HG02938 (cell line): ENCODE data around the gene TMEM8B.

Source experiments
- ATAC-seq: cut with Tn5 transposase; IDR thresholded peaks from one replicate; pipeline ENCODE4 v1.9.1; 2021; ENCODE audit warnings: mild to moderate bottlenecking, moderate library complexity; ENCODE audit not compliant: unreplicated experiment

TMEM8B gene

DNA sequence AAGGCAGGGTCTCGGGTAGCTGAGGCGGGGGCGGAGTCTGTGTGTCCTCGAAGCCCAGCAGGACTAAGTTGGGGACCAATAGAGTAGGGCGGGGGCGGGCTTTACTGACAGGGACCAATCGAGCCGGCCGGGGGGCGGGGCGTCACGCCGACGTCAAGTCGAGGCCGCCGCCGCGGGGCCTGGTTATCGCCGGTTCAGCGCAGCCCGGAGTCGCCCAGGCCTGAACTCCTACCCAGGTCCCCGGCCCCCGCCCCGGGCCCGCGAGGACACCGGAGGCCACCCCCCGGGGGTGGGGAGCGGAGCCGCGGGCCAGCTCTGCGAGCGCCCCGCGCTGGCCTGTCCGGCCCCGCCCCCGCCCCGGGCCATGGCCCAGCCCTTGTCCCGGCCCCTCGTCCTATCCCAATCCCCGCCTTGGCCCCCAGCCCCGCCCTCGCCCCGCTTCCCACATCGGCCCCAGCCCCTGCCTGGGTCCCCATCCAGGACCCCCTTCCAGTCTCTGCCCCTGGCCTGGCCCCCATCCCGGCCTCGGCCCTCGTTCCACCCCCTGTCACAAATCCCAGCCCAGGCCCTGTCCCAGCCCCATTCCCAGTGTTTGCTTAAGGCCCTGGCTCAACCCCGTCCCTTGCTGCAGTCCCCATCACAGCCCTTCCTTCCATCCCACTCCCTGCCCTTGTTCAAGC is at the start of gene TMEM8B:
Gene TMEM8B, plus strand, starts transcription at position 145 of the 680 bp plus-strand sequence. Its CDS starts 220 bp downstream, at position 365.
- ATAC-seq = peak; percentile 62

DNA sequence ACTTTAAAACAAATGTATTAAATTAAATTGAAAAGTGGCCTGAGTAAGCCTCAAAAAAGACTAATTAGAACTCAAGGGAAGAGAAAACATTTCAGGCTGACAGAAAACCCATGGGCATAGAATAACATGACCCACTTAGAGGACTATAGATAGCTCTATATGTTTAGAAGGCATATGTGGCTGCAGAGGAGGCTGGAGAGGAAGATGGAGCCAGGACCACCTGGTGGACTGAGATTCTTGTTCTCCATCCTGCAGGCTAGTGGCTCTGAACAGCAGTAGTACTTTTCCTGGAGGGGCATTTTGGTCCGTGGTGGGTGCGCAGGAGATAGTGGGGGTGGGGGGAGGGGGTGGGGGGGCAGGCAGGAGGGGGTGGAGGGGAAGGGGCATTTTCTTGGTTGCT is 48.0 kb upstream of the TMEM8B start:
- ATAC-seq = no peak

DNA sequence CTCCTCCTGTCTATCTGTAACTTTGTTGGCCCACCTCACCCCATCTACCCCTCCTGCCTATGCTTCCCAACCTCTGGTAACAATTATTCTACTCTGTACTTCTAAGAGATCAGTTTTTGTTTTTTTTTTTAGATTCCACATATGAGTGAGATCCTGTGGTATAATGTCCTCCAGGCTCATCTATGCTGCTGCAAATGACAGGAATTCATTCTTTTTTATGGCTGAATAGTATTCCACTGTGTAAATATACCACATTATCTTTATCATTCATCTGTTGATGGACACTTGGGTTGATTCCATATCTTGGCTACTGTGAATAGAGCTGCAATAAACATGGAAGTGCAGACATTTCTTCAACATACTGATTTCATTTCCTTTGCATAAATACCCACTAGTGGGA is 45.6 kb upstream of the TMEM8B start:
- no peak for ATAC-seq

- no peak for ATAC-seq
These were observed 39.5 kb upstream of the TMEM8B start for GRCh38 chr9:35789541-35789940.

DNA sequence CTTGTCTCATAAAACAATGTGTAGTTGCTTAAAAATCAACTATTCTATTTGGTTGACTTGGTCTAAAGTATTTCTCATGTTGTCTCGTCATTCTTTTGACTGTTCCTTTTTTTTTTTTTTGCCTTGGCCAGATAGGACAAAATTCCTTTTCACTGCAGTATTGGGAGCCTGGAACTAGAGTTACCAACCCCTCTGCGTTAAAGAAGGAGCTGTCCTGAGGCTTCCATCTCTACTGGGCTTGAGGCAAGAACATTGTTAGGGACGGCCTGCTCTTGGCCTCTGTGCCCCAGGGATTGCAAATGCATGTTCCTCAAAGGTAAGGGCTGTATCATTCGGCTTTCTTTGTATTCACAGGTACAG is 39.0 kb upstream of the TMEM8B start:
- no peak for ATAC-seq

GRCh38 chr9:35790385-35791296 is 38.4 kb upstream of the TMEM8B start:
- no peak for ATAC-seq

DNA sequence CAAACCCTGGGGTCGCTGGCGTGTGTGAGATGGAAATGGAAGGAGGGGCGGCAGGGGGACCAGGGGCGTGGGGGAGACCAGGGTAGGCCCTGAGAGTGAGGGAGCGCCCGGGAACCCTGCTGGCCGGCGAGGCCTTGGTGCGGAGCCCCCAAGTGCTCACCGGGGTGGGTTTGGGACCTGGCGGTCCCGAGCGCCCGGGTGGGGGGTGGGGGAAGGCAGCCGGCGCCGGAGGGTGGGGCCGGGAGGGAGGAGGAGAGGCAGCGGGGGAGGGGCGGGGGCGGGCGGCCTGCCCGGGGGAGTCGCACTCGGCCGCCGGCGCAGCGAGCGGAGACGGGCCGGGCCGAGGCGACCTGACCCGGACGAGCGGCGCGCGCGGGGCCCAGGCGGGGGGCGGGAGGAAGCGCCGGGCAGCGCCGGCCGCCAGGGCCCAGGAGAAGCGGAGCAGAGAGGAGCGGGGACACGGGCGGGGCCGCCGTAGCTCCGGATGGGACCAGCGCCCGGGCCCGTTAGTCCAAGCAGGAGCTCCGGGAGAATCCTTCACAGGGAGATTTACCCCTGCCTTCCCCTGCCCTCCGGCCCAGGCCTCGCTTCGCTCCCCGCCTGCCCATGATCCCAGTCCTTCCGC is 37.6 kb upstream of the TMEM8B start, which contains the start of gene NPR2:
Gene NPR2, plus strand, starts transcription at position 295 of the 625 bp plus-strand sequence. CDS start 818 bp downstream, outside the sequence.
- no peak for ATAC-seq

DNA sequence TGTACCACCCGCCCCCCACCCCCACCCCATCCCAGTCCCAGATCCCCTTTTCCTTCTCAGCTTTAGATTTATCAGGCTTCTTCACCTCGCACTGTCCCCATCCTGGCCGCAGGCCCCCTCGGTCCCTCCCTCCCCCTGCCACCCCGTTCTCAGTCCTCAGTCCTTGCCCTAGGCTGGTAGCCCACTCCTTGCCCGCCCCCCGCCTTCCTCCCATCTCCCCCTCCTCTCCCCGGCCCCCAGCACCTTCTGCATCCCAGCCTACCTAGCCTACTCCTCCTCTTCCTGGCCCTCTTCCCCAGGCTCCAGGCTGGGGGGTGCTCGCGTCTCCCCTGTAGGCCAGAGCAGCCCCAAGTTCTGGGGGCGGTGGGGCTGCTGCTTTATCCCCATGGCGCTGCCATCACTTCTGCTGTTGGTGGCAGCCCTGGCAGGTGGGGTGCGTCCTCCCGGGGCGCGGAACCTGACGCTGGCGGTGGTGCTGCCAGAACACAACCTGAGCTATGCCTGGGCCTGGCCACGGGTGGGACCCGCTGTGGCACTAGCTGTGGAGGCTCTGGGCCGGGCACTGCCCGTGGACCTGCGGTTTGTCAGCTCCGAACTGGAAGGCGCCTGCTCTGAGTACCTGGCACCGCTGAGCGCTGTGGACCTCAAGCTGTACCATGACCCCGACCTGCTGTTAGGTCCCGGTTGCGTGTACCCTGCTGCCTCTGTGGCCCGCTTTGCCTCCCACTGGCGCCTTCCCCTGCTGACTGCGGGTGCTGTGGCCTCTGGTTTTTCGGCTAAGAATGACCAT is 36.8 kb upstream of the TMEM8B start:
- ATAC-seq = no peak

DNA sequence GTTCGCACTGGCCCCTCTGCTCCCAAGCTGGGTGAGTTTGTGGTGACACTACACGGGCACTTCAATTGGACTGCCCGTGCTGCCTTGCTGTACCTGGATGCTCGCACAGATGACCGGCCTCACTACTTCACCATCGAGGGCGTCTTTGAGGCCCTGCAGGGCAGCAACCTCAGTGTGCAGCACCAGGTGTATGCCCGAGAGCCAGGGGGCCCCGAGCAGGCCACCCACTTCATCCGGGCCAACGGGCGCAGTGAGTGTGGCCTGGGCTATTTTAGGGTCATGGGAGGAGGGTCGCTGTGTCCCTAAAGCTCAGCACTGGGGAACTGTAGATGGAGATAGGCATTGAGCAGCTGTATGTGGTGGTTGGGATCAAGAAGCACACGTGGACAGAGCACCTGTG is 36.2 kb upstream of the TMEM8B start:
- no peak for ATAC-seq

GRCh38 chr9:35793461-35793860 is 35.6 kb upstream of the TMEM8B start:
- ATAC-seq = no peak

DNA sequence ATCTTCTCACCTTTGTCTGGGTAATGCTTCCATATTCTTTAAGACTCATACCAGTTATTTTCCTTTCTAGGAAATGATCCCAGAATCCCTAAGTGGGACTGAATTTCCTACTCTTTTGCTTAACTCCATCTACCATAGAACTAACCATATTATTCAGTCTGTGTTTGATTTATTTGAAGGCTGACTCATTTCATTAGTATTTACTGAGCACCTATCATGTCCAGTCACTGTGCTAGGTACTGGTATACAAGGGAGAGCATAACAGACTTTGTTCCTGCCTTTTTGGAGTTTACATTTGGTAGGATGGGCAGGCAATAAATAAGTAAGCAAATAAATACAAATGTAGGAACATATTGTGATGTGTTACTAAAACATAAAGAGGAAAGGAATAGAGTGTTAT is 33.3 kb upstream of the TMEM8B start:
- no peak for ATAC-seq

GRCh38 chr9:35797311-35798109 is 31.5 kb upstream of the TMEM8B start:
- ATAC-seq = no peak

DNA sequence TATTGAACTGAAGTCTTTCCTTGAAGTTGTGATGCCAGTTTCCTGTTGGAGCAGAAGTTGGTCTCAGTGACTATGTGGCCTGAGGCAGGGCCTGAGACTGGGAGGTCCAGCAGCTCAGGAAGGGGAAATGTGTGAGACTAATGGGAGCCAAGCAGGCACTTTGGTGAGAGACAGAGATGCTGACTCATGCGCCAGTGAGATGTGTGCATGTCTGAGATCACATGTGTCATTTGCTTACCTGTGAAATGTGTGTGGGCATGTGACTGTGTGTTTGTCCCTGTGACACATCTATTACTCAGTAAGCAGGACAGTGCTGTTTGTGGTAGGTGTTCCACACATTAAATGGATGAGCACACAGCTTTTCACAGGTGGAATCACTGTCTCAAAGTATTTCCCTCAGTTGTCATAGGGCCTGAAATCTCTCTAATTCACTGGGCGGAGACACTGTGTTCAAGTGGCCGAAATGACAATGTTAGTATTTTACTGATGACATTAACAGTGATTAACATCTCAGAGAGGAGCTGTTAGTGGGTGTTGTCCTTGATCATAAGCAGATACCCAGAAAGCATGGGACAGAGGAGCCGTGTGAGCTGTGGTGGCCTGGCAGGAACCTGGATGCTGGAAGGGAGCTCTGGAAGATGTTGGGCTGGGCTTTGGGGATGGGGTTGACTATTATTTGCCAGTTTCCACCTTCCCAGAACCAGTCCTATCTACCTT is 30.2 kb upstream of the TMEM8B start:
- no peak for ATAC-seq

DNA sequence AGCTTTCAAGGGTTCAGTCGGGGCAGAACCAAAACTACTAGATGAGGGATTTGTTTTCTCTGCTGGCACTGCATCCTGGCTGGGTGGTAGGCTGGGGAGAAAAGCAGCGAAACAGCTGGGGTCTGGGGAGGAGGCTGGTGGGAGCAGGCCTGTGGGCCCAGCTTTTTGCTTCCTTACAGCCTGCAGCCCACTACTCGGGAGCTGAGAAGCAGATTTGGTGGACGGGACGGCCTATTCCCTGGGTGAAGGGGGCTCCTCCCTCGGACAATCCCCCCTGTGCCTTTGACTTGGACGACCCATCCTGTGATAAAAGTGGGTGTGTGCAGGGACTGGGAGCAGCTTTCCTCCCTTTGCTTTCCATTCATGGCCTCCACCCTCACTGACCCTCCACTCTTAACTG is 28.5 kb upstream of the TMEM8B start:
- ATAC-seq = no peak

DNA sequence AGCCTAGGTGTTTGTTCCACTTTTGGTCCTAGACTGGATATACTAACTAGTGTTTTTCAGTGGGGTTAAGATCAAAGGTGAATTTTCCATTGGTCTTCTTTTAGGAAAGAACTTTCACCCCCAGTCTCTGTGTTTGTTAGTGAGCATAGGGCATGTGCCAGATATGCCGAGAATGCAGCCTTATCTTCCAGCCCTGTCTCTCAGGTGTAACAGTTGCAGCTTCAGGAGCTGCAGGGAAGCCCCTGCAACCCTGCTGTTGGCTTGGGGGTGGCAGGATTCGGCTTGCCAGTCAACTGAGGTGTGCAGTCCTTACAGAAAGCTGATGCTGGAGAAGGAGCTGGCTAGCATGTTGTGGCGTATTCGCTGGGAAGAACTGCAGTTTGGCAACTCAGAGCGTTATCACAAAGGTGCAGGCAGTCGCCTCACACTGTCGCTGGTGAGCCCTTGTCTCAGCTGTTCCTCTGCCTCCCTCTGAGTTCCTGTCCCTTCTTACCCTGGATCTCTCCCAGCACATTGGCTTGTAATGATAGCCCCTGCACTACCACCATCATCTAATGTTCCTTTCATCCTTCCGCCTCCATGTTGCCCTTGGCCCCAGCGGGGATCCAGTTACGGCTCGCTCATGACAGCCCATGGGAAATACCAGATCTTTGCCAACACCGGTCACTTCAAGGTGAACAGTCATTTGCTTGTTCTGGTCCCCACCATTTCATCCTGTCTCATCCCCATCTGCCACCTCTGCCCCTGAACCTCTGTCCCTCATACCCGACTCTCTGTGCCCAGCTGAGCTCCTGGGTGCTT is 27.5 kb upstream of the TMEM8B start:
- ATAC-seq = no peak

GRCh38 chr9:35806101-35806500 is 22.9 kb upstream of the TMEM8B start:
- ATAC-seq = no peak

DNA sequence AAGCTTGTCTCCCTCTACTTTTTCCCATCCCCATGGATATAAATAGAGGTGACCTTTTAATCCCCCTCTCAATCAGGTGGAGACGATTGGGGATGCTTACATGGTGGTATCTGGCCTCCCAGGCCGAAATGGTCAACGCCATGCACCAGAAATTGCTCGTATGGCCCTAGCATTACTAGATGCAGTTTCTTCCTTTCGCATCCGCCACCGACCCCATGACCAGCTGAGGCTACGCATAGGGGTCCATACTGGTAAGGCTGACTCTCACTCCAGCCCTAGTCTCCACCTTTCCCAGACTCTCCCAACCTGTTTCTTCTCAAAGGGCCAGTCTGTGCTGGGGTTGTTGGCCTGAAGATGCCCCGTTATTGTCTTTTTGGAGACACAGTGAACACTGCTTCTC is 20.6 kb upstream of the TMEM8B start:
- ATAC-seq = no peak

- ATAC-seq = no peak
These were observed 18.9 kb upstream of the TMEM8B start for GRCh38 chr9:35810122-35810521.
